ENCODE data around the gene SLC66A2. TPM values are rescaled to one million over a fixed set of nuclear protein-coding genes. Genes with fewer than 3 reads are reported as not detected.

The SLC66A2 gene
- total RNA-seq, 1 donor from 2014 or later: 52.9 TPM

GRCh38 chr18:79944126-79944731 lies 7.2 kb downstream of the SLC66A2 start:
- DNase-seq (ENCODE audit: low spot score in 2 of 2): peak in 1 of 2 donors; percentile 59
- TF ChIP-seq, protein P1, sequence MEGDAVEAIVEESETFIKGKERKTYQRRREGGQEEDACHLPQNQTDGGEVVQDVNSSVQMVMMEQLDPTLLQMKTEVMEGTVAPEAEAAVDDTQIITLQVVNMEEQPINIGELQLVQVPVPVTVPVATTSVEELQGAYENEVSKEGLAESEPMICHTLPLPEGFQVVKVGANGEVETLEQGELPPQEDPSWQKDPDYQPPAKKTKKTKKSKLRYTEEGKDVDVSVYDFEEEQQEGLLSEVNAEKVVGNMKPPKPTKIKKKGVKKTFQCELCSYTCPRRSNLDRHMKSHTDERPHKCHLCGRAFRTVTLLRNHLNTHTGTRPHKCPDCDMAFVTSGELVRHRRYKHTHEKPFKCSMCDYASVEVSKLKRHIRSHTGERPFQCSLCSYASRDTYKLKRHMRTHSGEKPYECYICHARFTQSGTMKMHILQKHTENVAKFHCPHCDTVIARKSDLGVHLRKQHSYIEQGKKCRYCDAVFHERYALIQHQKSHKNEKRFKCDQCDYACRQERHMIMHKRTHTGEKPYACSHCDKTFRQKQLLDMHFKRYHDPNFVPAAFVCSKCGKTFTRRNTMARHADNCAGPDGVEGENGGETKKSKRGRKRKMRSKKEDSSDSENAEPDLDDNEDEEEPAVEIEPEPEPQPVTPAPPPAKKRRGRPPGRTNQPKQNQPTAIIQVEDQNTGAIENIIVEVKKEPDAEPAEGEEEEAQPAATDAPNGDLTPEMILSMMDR (IDR thresholded peaks at IDR 0.05): no peak
- no peaks in the 10 kb centered on the region for H3K9me3 ChIP-seq
- intact Hi-C loops (cut with DNase I): no loop called here
- H3K27me3 ChIP-seq: no peaks in the 10 kb centered on the region
- peaks cover 28 to 40% of the 10 kb centered on the region in 2 donors for H3K36me3 ChIP-seq
- H3K27ac ChIP-seq: no peak overlapping the region
- peaks cover 0 to 7% of the 10 kb centered on the region in 2 donors for H3K4me1 ChIP-seq
- no peak overlapping the region for H3K4me3 ChIP-seq

- intact Hi-C loops (cut with DNase I): no loop called here
- TF ChIP-seq, protein P1 (IDR thresholded peaks at IDR 0.05): no peak
- Histone ChIP-seq H3K4me3 (no peak overlapping the region), H3K4me1 (peaks cover 0 to 3% of the 10 kb centered on the region in 2 donors), H3K36me3 (peaks cover 28 to 41% of the 10 kb centered on the region in 2 donors), H3K27me3 (no peaks in the 10 kb centered on the region), H3K27ac (no peak overlapping the region), H3K9me3 (no peaks in the 10 kb centered on the region)
- peak in 1 of 2 donors; percentile 65 for DNase-seq (ENCODE audit: low spot score in 2 of 2)
Observed at GRCh38 chr18:79943608-79944125, 7.8 kb downstream of the SLC66A2 start.

- peaks cover 0 to 3% of the 10 kb centered on the region in 2 donors for H3K4me1 ChIP-seq
- DNase-seq (ENCODE audit: low spot score in 2 of 2): peak in 1 of 2 donors; percentile 58
- H3K27me3 ChIP-seq: no peaks in the 10 kb centered on the region
- no peak overlapping the region for H3K4me3 ChIP-seq
- TF ChIP-seq, protein P1 (IDR thresholded peaks at IDR 0.05): no peak
- no peaks in the 10 kb centered on the region for H3K9me3 ChIP-seq
- intact Hi-C loops (cut with DNase I): no loop called here
- H3K27ac ChIP-seq: no peak overlapping the region
- peaks cover 28 to 47% of the 10 kb centered on the region in 2 donors for H3K36me3 ChIP-seq
Observed at GRCh38 chr18:79942786-79943607, 8.5 kb downstream of the SLC66A2 start.

- H3K36me3 ChIP-seq: peaks cover 28 to 54% of the 10 kb centered on the region in 2 donors
- TF ChIP-seq, protein P1 (IDR thresholded peaks at IDR 0.05): no peak
- no peak for DNase-seq (ENCODE audit: low spot score in 2 of 2)
Observed at GRCh38 chr18:79942211-79942610, 9.2 kb downstream of the SLC66A2 start.

GRCh38 chr18:79941473-79942119 lies 9.9 kb downstream of the SLC66A2 start:
- peaks cover 28 to 60% of the 10 kb centered on the region in 2 donors for H3K36me3 ChIP-seq
- no peaks in the 10 kb centered on the region for H3K9me3 ChIP-seq
- intact Hi-C loops (cut with DNase I): no loop called here
- H3K27me3 ChIP-seq: no peaks in the 10 kb centered on the region
- H3K27ac ChIP-seq: no peak overlapping the region
- H3K4me1 ChIP-seq: peaks cover 0 to 3% of the 10 kb centered on the region in 2 donors
- TF ChIP-seq, protein P1 (IDR thresholded peaks at IDR 0.05): no peak
- no peak overlapping the region for H3K4me3 ChIP-seq
- peak in 1 of 2 donors; percentile 51 for DNase-seq (ENCODE audit: low spot score in 2 of 2)

More at GRCh38 chr18:79942211-79942610, 9.2 kb downstream of the SLC66A2 start:
- peaks cover 0 to 3% of the 10 kb centered on the region in 2 donors for H3K4me1 ChIP-seq
- intact Hi-C loops (cut with DNase I): no loop called here
- H3K9me3 ChIP-seq: no peaks in the 10 kb centered on the region
- H3K4me3 ChIP-seq: no peak overlapping the region
- no peaks in the 10 kb centered on the region for H3K27me3 ChIP-seq
- no peak overlapping the region for H3K27ac ChIP-seq

All from ascending aorta (tissue), 2 donors.